A673 (cell line): Measurements from ENCODE around the gene GBP5. TPM values are rescaled to one million over a fixed set of nuclear protein-coding genes. Genes with fewer than 3 reads are reported as not detected.

Experiments used
- BruUV-seq: library from RNA; stranded (reverse); fragments of 400-500 nt; replicated peaks from 2 replicates; lab custom pipeline; 2021; lab: Mats Ljungman, UMichigan
- CTCF ChIA-PET: fragments of 300-600 bp; sonication (Branson Sonifier 250); formaldehyde crosslinking; loops from one replicate; lab custom pipeline; 2022; ENCODE audit warnings: antibody characterized with exemption; lab: Charles Lee
- POLR2A ChIA-PET: fragments of 300-600 bp; sonication (Branson Sonifier 250); formaldehyde crosslinking; loops from one replicate; lab custom pipeline; 2022; ENCODE audit warnings: antibody characterized with exemption; ENCODE audit not compliant: low non-redundant PET; lab: Charles Lee
- DNase-seq: peaks from one replicate; pipeline ENCODE4 v3.0.0-alpha.2; 2015; ENCODE audit warnings: low spot score
- H3K27ac ChIP-seq: fragments of 200-600 bp; sonication (generic); 2 replicates; pipeline ENCODE4 v1.5.1; 2016; ENCODE audit warnings: mixed run types, low read depth, mild to moderate bottlenecking, mixed read lengths, antibody characterized with exemption, low read length; ENCODE audit not compliant: poor library complexity, severe bottlenecking
- H3K27me3 ChIP-seq: fragments of 200-600 bp; sonication (generic); replicated peaks from 2 replicates; pipeline ENCODE4 v1.6.1; 2017; ENCODE audit warnings: mixed run types, low read depth, mild to moderate bottlenecking, mixed read lengths, antibody characterized with exemption, low read length; ENCODE audit not compliant: insufficient read depth, poor library complexity
- H3K36me3 ChIP-seq: fragments of 200-600 bp; sonication (generic); 2 replicates; pipeline ENCODE4 v1.6.1; 2016; ENCODE audit warnings: mixed run types, mild to moderate bottlenecking, mixed read lengths, antibody characterized with exemption, low read length; ENCODE audit not compliant: insufficient read depth, poor library complexity, severe bottlenecking
- H3K4me1 ChIP-seq: fragments of 200-600 bp; sonication (generic); 2 replicates; pipeline ENCODE4 v1.6.1; 2017; ENCODE audit warnings: mixed run types, mild to moderate bottlenecking, mixed read lengths, antibody characterized with exemption, low read length; ENCODE audit not compliant: insufficient read depth, poor library complexity, severe bottlenecking
- H3K4me3 ChIP-seq: fragments of 200-600 bp; sonication (generic); 2 replicates; pipeline ENCODE4 v1.5.1; 2016; ENCODE audit warnings: low read depth, mixed run types, mild to moderate bottlenecking, mixed read lengths, low read length; ENCODE audit not compliant: poor library complexity, severe bottlenecking
- H3K9me3 ChIP-seq: fragments of 200-600 bp; sonication (generic); 2 replicates; pipeline ENCODE4 v1.6.1; 2016; ENCODE audit warnings: mixed run types, low read depth, mild to moderate bottlenecking, mixed read lengths, antibody characterized with exemption, low read length; ENCODE audit not compliant: poor library complexity, severe bottlenecking
- EZH2 ChIP-seq: fragments of 200-600 bp; sonication (generic); IDR thresholded peaks from 2 replicates; pipeline ENCODE4 v1.6.1; 2017; ENCODE audit warnings: borderline replicate concordance, low read depth, mild to moderate bottlenecking, mixed read lengths, antibody characterized with exemption, low read length; ENCODE audit not compliant: poor library complexity, severe bottlenecking
- intact Hi-C: fragments of 100-400 bp; cut with micrococcal nuclease; formaldehyde crosslinking; loops from one replicate; pipeline ENCODE4 v1.10.0; 2022; ENCODE audit not compliant: unreplicated experiment
- total RNA-seq: library from RNA; stranded (reverse); gene quantifications from 2 replicates; pipeline ENCODE4 v1.2.3, GENCODE V29; 2021
- TF ChIP-seq, protein P1 (sequence below): fragments of 300-800, 200-600 bp; sonication (generic); conservative IDR thresholded peaks from 2 replicates; pipeline ENCODE4 v1.5.1; 2017; ENCODE audit warnings: low read depth, mild to moderate bottlenecking, antibody characterized with exemption, low read length, moderate library complexity, mixed read lengths

GBP5 gene
- total RNA-seq, 1 experiment from 2014 or later, result not detected

- intact Hi-C loops, result no loop called here
- TF ChIP-seq EZH2, result no peak
- TF ChIP-seq, protein P1, sequence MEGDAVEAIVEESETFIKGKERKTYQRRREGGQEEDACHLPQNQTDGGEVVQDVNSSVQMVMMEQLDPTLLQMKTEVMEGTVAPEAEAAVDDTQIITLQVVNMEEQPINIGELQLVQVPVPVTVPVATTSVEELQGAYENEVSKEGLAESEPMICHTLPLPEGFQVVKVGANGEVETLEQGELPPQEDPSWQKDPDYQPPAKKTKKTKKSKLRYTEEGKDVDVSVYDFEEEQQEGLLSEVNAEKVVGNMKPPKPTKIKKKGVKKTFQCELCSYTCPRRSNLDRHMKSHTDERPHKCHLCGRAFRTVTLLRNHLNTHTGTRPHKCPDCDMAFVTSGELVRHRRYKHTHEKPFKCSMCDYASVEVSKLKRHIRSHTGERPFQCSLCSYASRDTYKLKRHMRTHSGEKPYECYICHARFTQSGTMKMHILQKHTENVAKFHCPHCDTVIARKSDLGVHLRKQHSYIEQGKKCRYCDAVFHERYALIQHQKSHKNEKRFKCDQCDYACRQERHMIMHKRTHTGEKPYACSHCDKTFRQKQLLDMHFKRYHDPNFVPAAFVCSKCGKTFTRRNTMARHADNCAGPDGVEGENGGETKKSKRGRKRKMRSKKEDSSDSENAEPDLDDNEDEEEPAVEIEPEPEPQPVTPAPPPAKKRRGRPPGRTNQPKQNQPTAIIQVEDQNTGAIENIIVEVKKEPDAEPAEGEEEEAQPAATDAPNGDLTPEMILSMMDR, result no peak
- Histone ChIP-seq H3K36me3 (no peaks in the 10 kb centered on the region), H3K4me1 (no peaks in the 10 kb centered on the region), H3K27me3 (no peaks in the 10 kb centered on the region), H3K27ac (no peak overlapping the region), H3K9me3 (no peaks in the 10 kb centered on the region), H3K4me3 (no peak overlapping the region)
- DNase-seq, result no peak
- POLR2A ChIA-PET, result no interaction called here
- CTCF ChIA-PET, result no interaction called here
- BruUV-seq, result no TSS peak
These were observed 8.1 kb upstream of the GBP5 start for GRCh38 chr1:89280766-89281165.

DNA sequence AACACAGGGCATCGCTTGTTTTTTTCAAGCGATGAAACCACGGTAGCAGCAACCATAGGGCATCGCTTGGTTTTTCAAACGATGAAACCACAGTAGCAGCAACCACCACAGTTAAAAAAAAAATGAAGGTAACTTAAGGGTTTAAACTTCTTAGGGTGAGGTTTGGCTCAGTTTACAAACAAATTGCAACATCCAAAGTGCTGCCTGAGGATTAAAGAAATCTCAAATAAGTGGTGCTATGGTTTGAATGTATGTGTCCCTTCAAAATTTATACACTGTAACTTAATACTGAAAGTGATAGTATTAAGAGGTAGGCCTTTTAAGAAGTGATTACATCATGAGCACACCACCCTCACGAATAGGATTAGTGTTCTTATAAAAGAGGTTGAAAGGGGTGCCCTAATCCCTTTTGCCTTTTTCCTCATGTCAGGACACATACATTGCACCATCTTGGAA is 6.4 kb upstream of the GBP5 start:
- TF ChIP-seq, protein P1, result no peak
- no peak for TF ChIP-seq EZH2
- Histone ChIP-seq H3K4me3 (no peak overlapping the region), H3K4me1 (no peaks in the 10 kb centered on the region), H3K36me3 (no peaks in the 10 kb centered on the region), H3K27ac (no peak overlapping the region), H3K27me3 (no peaks in the 10 kb centered on the region), H3K9me3 (no peaks in the 10 kb centered on the region)
- CTCF ChIA-PET, result no interaction called here
- POLR2A ChIA-PET, result no interaction called here
- no peak for DNase-seq
- intact Hi-C loops, result no loop called here
- no TSS peak for BruUV-seq

DNA sequence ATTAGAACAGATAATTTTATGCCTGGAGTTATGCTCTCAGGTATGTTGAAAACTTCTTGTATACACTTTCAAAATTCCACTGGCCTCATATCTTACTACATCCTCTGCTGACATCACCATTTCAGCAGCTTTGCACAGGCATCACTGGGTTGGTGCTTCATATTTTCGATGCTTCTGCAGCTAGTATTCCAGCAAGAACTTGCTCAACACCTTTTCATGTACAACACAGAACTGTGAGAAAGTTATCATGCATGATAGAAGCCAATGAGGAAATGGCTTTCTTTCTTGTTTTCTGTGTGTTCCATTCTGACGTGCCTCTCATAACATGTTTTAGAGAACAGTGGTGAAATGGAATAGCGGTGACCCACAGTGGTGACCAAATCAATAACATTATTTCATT is 5.1 kb upstream of the GBP5 start:
- POLR2A ChIA-PET, result no interaction called here
- intact Hi-C loops, result no loop called here
- no TSS peak for BruUV-seq

More for the DNA sequence above, 5.1 kb upstream of the GBP5 start:
- DNase-seq, result no peak
- no peaks in the 10 kb centered on the region for H3K27me3 ChIP-seq
- H3K4me1 ChIP-seq, result no peaks in the 10 kb centered on the region
- CTCF ChIA-PET, result no interaction called here
- no peaks in the 10 kb centered on the region for H3K9me3 ChIP-seq
- no peaks in the 10 kb centered on the region for H3K36me3 ChIP-seq
- no peak overlapping the region for H3K27ac ChIP-seq
- no peak for TF ChIP-seq EZH2
- TF ChIP-seq, protein P1, result no peak
- H3K4me3 ChIP-seq, result no peak overlapping the region
